Mammary epithelial cell (primary cell): ENCODE results near the gene IGF2.

Source experiments
- EZH2 ChIP-seq: IDR thresholded peaks from 2 replicates; pipeline ENCODE4 v1.6.1; 2012; ENCODE audit warnings: low read length, inconsistent platforms, borderline replicate concordance
- TF ChIP-seq, protein P1 (sequence below), 2 donors: IDR thresholded peaks in 1 of 2; conservative IDR thresholded peaks in 1 of 2; 2 replicates each; pipeline ENCODE4 v1.5.1; 2011 to 2012; ENCODE audit warnings: inconsistent platforms in 2 of 2, low read length in 2 of 2, mild to moderate bottlenecking in 2 of 2, control low read depth in 1 of 2, low read depth in 1 of 2; ENCODE audit not compliant: insufficient read depth in 1 of 2; ENCODE audit errors: extremely low read depth in 1 of 2

DNA sequence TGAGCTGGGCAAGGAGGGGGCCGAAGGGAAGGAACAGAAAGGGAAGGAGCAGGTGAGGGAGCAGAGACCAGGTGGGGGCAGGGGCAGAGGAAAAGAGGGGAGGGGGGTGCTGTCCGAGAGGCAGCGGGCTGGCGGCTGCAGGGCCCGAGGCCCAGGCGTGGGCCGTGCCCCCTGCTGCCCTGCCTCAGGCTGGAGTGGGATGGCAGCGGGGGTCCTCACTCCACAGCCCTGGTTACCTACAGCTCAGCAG, 2.3 kb downstream of the IGF2 start:
- TF ChIP-seq, protein P1, sequence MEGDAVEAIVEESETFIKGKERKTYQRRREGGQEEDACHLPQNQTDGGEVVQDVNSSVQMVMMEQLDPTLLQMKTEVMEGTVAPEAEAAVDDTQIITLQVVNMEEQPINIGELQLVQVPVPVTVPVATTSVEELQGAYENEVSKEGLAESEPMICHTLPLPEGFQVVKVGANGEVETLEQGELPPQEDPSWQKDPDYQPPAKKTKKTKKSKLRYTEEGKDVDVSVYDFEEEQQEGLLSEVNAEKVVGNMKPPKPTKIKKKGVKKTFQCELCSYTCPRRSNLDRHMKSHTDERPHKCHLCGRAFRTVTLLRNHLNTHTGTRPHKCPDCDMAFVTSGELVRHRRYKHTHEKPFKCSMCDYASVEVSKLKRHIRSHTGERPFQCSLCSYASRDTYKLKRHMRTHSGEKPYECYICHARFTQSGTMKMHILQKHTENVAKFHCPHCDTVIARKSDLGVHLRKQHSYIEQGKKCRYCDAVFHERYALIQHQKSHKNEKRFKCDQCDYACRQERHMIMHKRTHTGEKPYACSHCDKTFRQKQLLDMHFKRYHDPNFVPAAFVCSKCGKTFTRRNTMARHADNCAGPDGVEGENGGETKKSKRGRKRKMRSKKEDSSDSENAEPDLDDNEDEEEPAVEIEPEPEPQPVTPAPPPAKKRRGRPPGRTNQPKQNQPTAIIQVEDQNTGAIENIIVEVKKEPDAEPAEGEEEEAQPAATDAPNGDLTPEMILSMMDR (conservative IDR thresholded peaks at IDR 0.05 in 1 of 2, IDR thresholded peaks at IDR 0.05 in 1 of 2; ENCODE audit: extremely low read depth in 1 of 2, insufficient read depth in 1 of 2, low read depth in 1 of 2, low read length in 2 of 2), result no peak
- TF ChIP-seq EZH2, result no peak
